K562 (cell line): ENCODE results near the gene SNX25. TPM values are rescaled to one million over a fixed set of nuclear protein-coding genes. Genes with fewer than 3 reads are reported as not detected.

Experiments
- BCOR ChIP-seq: fragments of 450-650 bp; IDR thresholded peaks from 2 replicates; pipeline ENCODE4 v1.6.1; 2016
- BMI1 ChIP-seq: fragments of 150-350 bp; IDR thresholded peaks from 2 replicates; pipeline ENCODE4 v1.6.1; 2014; ENCODE audit warnings: low read length
- BRD9 ChIP-seq: fragments of 450-650 bp; IDR thresholded peaks from 2 replicates; pipeline ENCODE4 v1.6.1; 2018; ENCODE audit warnings: low read depth; ENCODE audit not compliant: partially characterized antibody
- CEBPG ChIP-seq, 3 experiments: fragments of 200-800 bp in 1 of 3; sonication (Bioruptor generic) in 1 of 3; sonication (generic) in 1 of 3; formaldehyde crosslinking in 1 of 3; IDR thresholded peaks in 2 of 3; conservative IDR thresholded peaks in 1 of 3; 2 replicates each; pipeline versions ENCODE4 v1.6.1 to v1.8.0; 2016 to 2022; ENCODE audit warnings: missing compliant biosample characterization in 2 of 3, missing genetic modification characterization in 2 of 3, mild to moderate bottlenecking in 1 of 3, missing genetic modification reagents in 1 of 3
- ELF1 ChIP-seq: fragments of 200-800 bp; sonication (Bioruptor generic); IDR thresholded peaks from 2 replicates; pipeline ENCODE4 v1.6.1; 2016; ENCODE audit warnings: missing genetic modification characterization, missing compliant biosample characterization
- MYNN ChIP-seq, 2 experiments: sonication (generic); formaldehyde crosslinking in 1 of 2; IDR thresholded peaks; 2 replicates each; pipeline versions ENCODE4 v1.5.0 to v1.6.1; 2016 to 2020; ENCODE audit warnings: antibody characterized with exemption in 1 of 2, missing genetic modification reagents in 1 of 2
- NCOR1 ChIP-seq: fragments of 450-650 bp; IDR thresholded peaks from 2 replicates; pipeline ENCODE4 v1.6.1; 2016; ENCODE audit warnings: mild to moderate bottlenecking, moderate library complexity
- TCF3 ChIP-seq: sonication (generic); formaldehyde crosslinking; IDR thresholded peaks from 2 replicates; pipeline ENCODE4 v1.4.0; 2020; ENCODE audit warnings: mild to moderate bottlenecking, missing genetic modification reagents
- ZNF140 ChIP-seq: fragments of 250-450 bp; sonication (Bioruptor Pico); IDR thresholded peaks from 2 replicates; pipeline ENCODE4 v1.8.0; 2021; ENCODE audit warnings: moderate library complexity, mild to moderate bottlenecking, inconsistent platforms
- ZNF23 ChIP-seq: fragments of 250-450 bp; sonication (Bioruptor Pico); IDR thresholded peaks from 2 replicates; pipeline ENCODE4 v1.4.0; 2020; ENCODE audit warnings: mild to moderate bottlenecking
- ZNF561 ChIP-seq: fragments of 450-650 bp; formaldehyde crosslinking; conservative IDR thresholded peaks from 2 replicates; pipeline ENCODE4 v1.4.0; 2020; ENCODE audit warnings: mild to moderate bottlenecking, moderate library complexity
- polyA plus RNA-seq, 8 experiments: library from polyadenylated mRNA; depleted of rRNA in 4 of 8; stranded (reverse) in 5 of 8; unstranded in 3 of 8; fragments of >200 nt; fragmentation: Nextera tagmentation in 2 of 8; fragmentation: Illumina TruSeq in 1 of 8; extraction: Ambion mirVana in 2 of 8; extraction: Trizol in 1 of 8; gene quantifications; 2 replicates each; pipeline versions ENCODE4 v1.2.1 to v1.2.3, GENCODE V29; 2011 to 2014; ENCODE audit warnings: inconsistent platforms in 1 of 8, missing spikeins in 1 of 8
- total RNA-seq, 7 experiments: library from RNA; depleted of rRNA in 6 of 7; stranded (reverse); fragments of >200 nt in 6 of 7; fragmentation: Illumina TruSeq in 2 of 7; extraction: Trizol in 2 of 7; gene quantifications; 2 replicates each; pipeline versions ENCODE4 v1.2.1 to v1.2.3, GENCODE V29; 2011 to 2021; ENCODE audit warnings: low replicate concordance in 1 of 7
- TF ChIP-seq, protein P1 (sequence below), 2 experiments: IDR thresholded peaks; 2 replicates each; pipeline ENCODE4 v1.6.1; 2012; ENCODE audit warnings: improper control_type of control experiment in 2 of 2, low read depth in 2 of 2, low read length in 2 of 2, borderline replicate concordance in 1 of 2
- TF ChIP-seq, protein P2 (sequence below): fragments of 250-450 bp; sonication (Bioruptor Pico); IDR thresholded peaks from 2 replicates; pipeline ENCODE4 v1.4.0; 2020; ENCODE audit warnings: mild to moderate bottlenecking
- TF ChIP-seq, protein P3 (sequence below): sonication (generic); IDR thresholded peaks from 2 replicates; pipeline ENCODE4 v1.6.1; 2016
- TF ChIP-seq, protein P4 (sequence below), 2 experiments: fragments of 450-650 bp in 1 of 2; IDR thresholded peaks; 2 replicates each; pipeline ENCODE4 v1.6.1; 2011 to 2017; ENCODE audit warnings: low read depth in 2 of 2, antibody characterized with exemption in 1 of 2, borderline replicate concordance in 1 of 2, low read length in 1 of 2, mild to moderate bottlenecking in 1 of 2, mixed read lengths in 1 of 2; ENCODE audit not compliant: control insufficient read depth in 1 of 2
- TF ChIP-seq, protein P5 (sequence below): fragments of 200-800 bp; sonication (Bioruptor generic); IDR thresholded peaks from 2 replicates; pipeline ENCODE4 v1.6.1; 2017; ENCODE audit warnings: missing genetic modification characterization, missing compliant biosample characterization

SNX25 gene
- total and polyA plus RNA-seq, 9 of the 15 experiments (the other 6 are each of a cell fraction or from before 2014, with no cell fraction given): 2.5 to 23.4 (median 13.3) TPM

DNA sequence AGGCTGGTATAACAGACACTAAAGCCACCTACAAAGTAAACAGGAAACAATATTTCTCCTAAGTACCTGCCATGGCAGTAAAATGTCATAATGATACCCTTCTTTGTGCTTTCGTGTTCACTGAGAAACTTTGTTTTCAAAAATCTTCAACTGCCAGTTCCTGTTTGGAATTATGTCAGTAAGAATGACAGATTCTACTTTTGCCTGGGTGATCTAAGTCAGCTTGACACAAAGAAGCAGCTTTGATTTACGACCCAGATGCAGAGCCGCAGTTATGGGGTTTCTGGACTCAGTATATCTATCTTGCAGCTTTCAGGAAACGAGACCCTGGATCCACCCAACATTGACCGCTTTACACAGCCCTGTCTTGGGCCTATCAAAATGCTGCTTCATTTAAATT, 71.2 kb downstream of the SNX25 start (continued):
- no peak for TF ChIP-seq BMI1
- TF ChIP-seq BCOR: no peak
- TF ChIP-seq ELF1: 0 out of 2 replicates have a peak, but pooled peaks have one; percentile 24
- TF ChIP-seq ZNF140 (CRISPR knock-in tag): no peak
- no peak for TF ChIP-seq MYNN (IDR thresholded peaks at IDR 0.05)
- TF ChIP-seq MYNN (CRISPR knock-in tag; IDR thresholded peaks at IDR 0.05): no peak
- no peak for TF ChIP-seq ZNF561 (CRISPR knock-in tag)
- TF ChIP-seq NCOR1: no peak
- TF ChIP-seq, protein P1, sequence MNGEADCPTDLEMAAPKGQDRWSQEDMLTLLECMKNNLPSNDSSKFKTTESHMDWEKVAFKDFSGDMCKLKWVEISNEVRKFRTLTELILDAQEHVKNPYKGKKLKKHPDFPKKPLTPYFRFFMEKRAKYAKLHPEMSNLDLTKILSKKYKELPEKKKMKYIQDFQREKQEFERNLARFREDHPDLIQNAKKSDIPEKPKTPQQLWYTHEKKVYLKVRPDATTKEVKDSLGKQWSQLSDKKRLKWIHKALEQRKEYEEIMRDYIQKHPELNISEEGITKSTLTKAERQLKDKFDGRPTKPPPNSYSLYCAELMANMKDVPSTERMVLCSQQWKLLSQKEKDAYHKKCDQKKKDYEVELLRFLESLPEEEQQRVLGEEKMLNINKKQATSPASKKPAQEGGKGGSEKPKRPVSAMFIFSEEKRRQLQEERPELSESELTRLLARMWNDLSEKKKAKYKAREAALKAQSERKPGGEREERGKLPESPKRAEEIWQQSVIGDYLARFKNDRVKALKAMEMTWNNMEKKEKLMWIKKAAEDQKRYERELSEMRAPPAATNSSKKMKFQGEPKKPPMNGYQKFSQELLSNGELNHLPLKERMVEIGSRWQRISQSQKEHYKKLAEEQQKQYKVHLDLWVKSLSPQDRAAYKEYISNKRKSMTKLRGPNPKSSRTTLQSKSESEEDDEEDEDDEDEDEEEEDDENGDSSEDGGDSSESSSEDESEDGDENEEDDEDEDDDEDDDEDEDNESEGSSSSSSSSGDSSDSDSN (IDR thresholded peaks at IDR 0.05; ENCODE audit: borderline replicate concordance in 1 of 2, low read depth in 2 of 2, low read length in 2 of 2): no peak
- TF ChIP-seq TCF3 (CRISPR knock-in tag): no peak
- TF ChIP-seq, protein P2, sequence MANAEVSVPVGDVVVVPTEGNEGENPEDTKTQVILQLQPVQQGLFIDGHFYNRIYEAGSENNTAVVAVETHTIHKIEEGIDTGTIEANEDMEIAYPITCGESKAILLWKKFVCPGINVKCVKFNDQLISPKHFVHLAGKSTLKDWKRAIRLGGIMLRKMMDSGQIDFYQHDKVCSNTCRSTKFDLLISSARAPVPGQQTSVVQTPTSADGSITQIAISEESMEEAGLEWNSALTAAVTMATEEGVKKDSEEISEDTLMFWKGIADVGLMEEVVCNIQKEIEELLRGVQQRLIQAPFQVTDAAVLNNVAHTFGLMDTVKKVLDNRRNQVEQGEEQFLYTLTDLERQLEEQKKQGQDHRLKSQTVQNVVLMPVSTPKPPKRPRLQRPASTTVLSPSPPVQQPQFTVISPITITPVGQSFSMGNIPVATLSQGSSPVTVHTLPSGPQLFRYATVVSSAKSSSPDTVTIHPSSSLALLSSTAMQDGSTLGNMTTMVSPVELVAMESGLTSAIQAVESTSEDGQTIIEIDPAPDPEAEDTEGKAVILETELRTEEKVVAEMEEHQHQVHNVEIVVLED: no peak
- TF ChIP-seq, protein P3, sequence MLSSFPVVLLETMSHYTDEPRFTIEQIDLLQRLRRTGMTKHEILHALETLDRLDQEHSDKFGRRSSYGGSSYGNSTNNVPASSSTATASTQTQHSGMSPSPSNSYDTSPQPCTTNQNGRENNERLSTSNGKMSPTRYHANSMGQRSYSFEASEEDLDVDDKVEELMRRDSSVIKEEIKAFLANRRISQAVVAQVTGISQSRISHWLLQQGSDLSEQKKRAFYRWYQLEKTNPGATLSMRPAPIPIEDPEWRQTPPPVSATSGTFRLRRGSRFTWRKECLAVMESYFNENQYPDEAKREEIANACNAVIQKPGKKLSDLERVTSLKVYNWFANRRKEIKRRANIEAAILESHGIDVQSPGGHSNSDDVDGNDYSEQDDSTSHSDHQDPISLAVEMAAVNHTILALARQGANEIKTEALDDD: no peak
- TF ChIP-seq ZNF23: no peak
- no peak for TF ChIP-seq BRD9
- no peak for TF ChIP-seq CEBPG (CRISPR knock-in tag; IDR thresholded peaks at IDR 0.05)
- no peak for TF ChIP-seq CEBPG (tag; conservative IDR thresholded peaks at IDR 0.05 in 1 of 2, IDR thresholded peaks at IDR 0.05 in 1 of 2)
- TF ChIP-seq, protein P4, sequence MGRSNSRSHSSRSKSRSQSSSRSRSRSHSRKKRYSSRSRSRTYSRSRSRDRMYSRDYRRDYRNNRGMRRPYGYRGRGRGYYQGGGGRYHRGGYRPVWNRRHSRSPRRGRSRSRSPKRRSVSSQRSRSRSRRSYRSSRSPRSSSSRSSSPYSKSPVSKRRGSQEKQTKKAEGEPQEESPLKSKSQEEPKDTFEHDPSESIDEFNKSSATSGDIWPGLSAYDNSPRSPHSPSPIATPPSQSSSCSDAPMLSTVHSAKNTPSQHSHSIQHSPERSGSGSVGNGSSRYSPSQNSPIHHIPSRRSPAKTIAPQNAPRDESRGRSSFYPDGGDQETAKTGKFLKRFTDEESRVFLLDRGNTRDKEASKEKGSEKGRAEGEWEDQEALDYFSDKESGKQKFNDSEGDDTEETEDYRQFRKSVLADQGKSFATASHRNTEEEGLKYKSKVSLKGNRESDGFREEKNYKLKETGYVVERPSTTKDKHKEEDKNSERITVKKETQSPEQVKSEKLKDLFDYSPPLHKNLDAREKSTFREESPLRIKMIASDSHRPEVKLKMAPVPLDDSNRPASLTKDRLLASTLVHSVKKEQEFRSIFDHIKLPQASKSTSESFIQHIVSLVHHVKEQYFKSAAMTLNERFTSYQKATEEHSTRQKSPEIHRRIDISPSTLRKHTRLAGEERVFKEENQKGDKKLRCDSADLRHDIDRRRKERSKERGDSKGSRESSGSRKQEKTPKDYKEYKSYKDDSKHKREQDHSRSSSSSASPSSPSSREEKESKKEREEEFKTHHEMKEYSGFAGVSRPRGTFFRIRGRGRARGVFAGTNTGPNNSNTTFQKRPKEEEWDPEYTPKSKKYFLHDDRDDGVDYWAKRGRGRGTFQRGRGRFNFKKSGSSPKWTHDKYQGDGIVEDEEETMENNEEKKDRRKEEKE (IDR thresholded peaks at IDR 0.05; ENCODE audit: borderline replicate concordance in 1 of 2, control insufficient read depth in 1 of 2, low read depth in 2 of 2, low read length in 1 of 2): no peak
- TF ChIP-seq, protein P5, sequence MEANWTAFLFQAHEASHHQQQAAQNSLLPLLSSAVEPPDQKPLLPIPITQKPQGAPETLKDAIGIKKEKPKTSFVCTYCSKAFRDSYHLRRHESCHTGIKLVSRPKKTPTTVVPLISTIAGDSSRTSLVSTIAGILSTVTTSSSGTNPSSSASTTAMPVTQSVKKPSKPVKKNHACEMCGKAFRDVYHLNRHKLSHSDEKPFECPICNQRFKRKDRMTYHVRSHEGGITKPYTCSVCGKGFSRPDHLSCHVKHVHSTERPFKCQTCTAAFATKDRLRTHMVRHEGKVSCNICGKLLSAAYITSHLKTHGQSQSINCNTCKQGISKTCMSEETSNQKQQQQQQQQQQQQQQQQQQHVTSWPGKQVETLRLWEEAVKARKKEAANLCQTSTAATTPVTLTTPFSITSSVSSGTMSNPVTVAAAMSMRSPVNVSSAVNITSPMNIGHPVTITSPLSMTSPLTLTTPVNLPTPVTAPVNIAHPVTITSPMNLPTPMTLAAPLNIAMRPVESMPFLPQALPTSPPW (CRISPR knock-in tag): no peak
